B cell (primary cell): Measurements from ENCODE around the gene LSP1.

Source experiments
- EZH2 ChIP-seq: IDR thresholded peaks from 2 replicates; pipeline ENCODE4 v1.6.1; 2012; ENCODE audit warnings: borderline replicate concordance, low read depth, mild to moderate bottlenecking, moderate library complexity, low read length; ENCODE audit not compliant: insufficient read depth, poor library complexity, severe bottlenecking
- TF ChIP-seq, protein P1 (sequence below): fragments of 200-600 bp; IDR thresholded peaks from one replicate; pipeline ENCODE4 v1.8.0; 2022; ENCODE audit warnings: antibody characterized with exemption, mild to moderate bottlenecking

DNA sequence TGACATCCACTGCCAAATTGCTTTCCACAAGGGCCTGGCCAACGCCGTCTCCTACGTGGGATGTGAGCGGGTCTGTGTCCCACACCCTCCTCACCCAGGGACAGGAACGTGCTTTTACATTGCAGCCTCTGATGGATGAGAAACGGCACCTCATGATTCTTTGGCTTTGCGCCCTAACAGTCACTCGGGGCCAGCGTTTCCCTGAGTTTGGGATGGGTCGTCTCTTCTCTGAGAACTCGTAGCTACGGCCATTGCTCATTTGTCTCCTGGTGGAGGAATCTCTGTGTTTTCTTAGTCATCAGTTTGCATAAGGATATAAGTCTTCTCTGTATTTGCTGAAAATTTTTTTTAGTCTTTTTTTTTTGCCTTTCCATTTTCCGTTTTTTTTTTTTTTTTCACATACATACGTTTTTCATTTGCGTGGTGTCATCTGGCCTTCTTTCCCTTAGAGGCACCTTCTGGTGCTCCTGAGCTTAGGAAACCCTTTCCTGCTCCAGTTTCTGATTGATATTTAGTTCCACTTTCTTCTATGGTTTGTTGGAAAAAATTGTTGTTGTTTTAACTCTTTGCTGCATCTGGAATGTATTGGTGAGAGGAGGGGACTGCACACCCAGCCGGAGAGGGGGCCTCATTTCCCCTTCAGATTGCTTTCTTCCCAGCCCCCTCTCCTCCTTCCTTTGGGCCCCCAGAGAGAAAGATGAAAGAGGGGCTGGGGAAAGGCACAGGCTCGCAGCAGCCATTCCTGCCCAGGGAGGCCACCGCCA is 78.6 kb downstream of the LSP1 start:
- no peak for TF ChIP-seq EZH2
- TF ChIP-seq, protein P1, sequence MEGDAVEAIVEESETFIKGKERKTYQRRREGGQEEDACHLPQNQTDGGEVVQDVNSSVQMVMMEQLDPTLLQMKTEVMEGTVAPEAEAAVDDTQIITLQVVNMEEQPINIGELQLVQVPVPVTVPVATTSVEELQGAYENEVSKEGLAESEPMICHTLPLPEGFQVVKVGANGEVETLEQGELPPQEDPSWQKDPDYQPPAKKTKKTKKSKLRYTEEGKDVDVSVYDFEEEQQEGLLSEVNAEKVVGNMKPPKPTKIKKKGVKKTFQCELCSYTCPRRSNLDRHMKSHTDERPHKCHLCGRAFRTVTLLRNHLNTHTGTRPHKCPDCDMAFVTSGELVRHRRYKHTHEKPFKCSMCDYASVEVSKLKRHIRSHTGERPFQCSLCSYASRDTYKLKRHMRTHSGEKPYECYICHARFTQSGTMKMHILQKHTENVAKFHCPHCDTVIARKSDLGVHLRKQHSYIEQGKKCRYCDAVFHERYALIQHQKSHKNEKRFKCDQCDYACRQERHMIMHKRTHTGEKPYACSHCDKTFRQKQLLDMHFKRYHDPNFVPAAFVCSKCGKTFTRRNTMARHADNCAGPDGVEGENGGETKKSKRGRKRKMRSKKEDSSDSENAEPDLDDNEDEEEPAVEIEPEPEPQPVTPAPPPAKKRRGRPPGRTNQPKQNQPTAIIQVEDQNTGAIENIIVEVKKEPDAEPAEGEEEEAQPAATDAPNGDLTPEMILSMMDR = no peak
